ENCODE data around the gene ETV4.

DNA sequence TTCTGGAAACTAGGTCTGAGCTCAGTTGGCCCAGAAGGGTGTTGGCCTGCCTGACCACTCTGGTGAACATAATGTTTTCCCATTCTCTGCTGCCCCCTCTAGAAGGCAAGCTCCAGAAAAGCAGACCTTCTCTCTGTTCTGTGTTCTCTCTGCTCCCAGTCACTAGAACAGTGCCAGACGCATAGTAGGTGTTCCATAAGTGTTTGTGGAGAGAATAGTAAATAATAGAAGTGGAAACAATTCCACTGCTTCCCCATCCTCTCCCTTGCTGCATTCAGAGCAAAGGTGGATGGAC is 32.2 kb upstream of the ETV4 start:
- no peak for TF ChIP-seq YY1 (IDR thresholded peaks at IDR 0.05; ENCODE audit: low read depth)
- no peak for TF ChIP-seq EP300 (IDR thresholded peaks at IDR 0.05; ENCODE audit: borderline replicate concordance)
